Measurements from ENCODE around the gene RDH5. TPM values are rescaled to one million over a fixed set of nuclear protein-coding genes. Genes with fewer than 3 reads are reported as not detected.
A peak's percentile ranks its signal among the peaks of the same experiment; 100 is the strongest.

RDH5 gene
- total RNA-seq, 1 experiment from 2014 or later: 5.1 TPM

GRCh38 chr12:55704824-55705718 is 15.1 kb upstream of the RDH5 start:
- H3K36me3 ChIP-seq (ENCODE audit: low read depth, low read length): no peaks in the 10 kb centered on the region
- intact Hi-C loops (cut with micrococcal nuclease): no loop called here
- ATAC-seq (no peak), DNase-seq (no peak)
- TF ChIP-seq EZH2phosphoT487 (IDR thresholded peaks at IDR 0.05; ENCODE audit: borderline replicate concordance, low read length) (no peak), CTCF (conservative IDR thresholded peaks at IDR 0.05; ENCODE audit: low read depth, low read length) (no peak), EZH2 (IDR thresholded peaks at IDR 0.05; ENCODE audit: low read length, unreplicated experiment) (no peak)
- H3K4me2 ChIP-seq (ENCODE audit: low read length): no peak overlapping the region
- H2AFZ ChIP-seq (ENCODE audit: low read length): no peak overlapping the region
- peaks cover 14% of the 10 kb centered on the region for H3K4me1 ChIP-seq (ENCODE audit: insufficient read depth, low read length)
- H3K4me3 ChIP-seq (ENCODE audit: low read length): no peak overlapping the region
- no peaks in the 10 kb centered on the region for H3F3A ChIP-seq (ENCODE audit: low read length, unreplicated experiment)
- ChIA-PET POLR2A (ENCODE audit: unreplicated experiment) (interaction anchor here (0.6 kb wide), 1 partner anchor 20 kb away, joined by 8 read pairs; no protein-coding TSS in a partner anchor), CTCF (interaction anchor here (0.7 to 1.8 kb wide), 3 partner anchors 22 to 33 kb away, joined by 3 to 5 read pairs (median 5); a partner anchor contains a TSS)
- H4K20me1 ChIP-seq (ENCODE audit: low read length): no peaks in the 10 kb centered on the region
- no peak overlapping the region for H3K27ac ChIP-seq (ENCODE audit: low read length)
- H3K9me3 ChIP-seq (ENCODE audit: low read length): no peaks in the 10 kb centered on the region
- no peak overlapping the region for H3K9ac ChIP-seq (ENCODE audit: low read length)
- no peaks in the 10 kb centered on the region for H3K27me3 ChIP-seq (ENCODE audit: low read length)
- no TSS peak for BruUV-seq (replicated peaks)
- H3K9me2 ChIP-seq (replicated peaks; ENCODE audit: low read length): no peaks in the 10 kb centered on the region
- no peaks in the 10 kb centered on the region for H3K79me2 ChIP-seq (ENCODE audit: low read length)

- no peak overlapping the region for H3K27ac ChIP-seq (ENCODE audit: low read length)
- no peak overlapping the region for H2AFZ ChIP-seq (ENCODE audit: low read length)
- no peaks in the 10 kb centered on the region for H3K79me2 ChIP-seq (ENCODE audit: low read length)
- H4K20me1 ChIP-seq (ENCODE audit: low read length): no peaks in the 10 kb centered on the region
- ATAC-seq (no peak), DNase-seq (no peak)
- no peaks in the 10 kb centered on the region for H3K27me3 ChIP-seq (ENCODE audit: low read length)
- H3K9me2 ChIP-seq (replicated peaks; ENCODE audit: low read length): no peaks in the 10 kb centered on the region
- H3K4me1 ChIP-seq (ENCODE audit: insufficient read depth, low read length): peaks cover 14% of the 10 kb centered on the region
- no peaks in the 10 kb centered on the region for H3F3A ChIP-seq (ENCODE audit: low read length, unreplicated experiment)
- intact Hi-C loops (cut with micrococcal nuclease): no loop called here
- H3K9ac ChIP-seq (ENCODE audit: low read length): no peak overlapping the region
- CTCF ChIA-PET: interaction anchor here (0.5 to 1.8 kb wide), 4 partner anchors 23 to 155 kb away, joined by 3 to 6 read pairs (median 5); a partner anchor contains a TSS
- H3K4me2 ChIP-seq (ENCODE audit: low read length): no peak overlapping the region
- peak; percentile 59 for TF ChIP-seq CTCF (conservative IDR thresholded peaks at IDR 0.05; ENCODE audit: low read depth, low read length)
- no peak for TF ChIP-seq EZH2 (IDR thresholded peaks at IDR 0.05; ENCODE audit: low read length, unreplicated experiment)
- no peak overlapping the region for H3K4me3 ChIP-seq (ENCODE audit: low read length)
- POLR2A ChIA-PET (ENCODE audit: unreplicated experiment): interaction anchor here (0.6 kb wide), 1 partner anchor 19 kb away, joined by 8 read pairs; no protein-coding TSS in a partner anchor
- H3K36me3 ChIP-seq (ENCODE audit: low read depth, low read length): no peaks in the 10 kb centered on the region
- no peaks in the 10 kb centered on the region for H3K9me3 ChIP-seq (ENCODE audit: low read length)
- BruUV-seq (replicated peaks): no TSS peak
Measured at GRCh38 chr12:55705782-55706402, 14.3 kb upstream of the RDH5 start.

All from PC-3 (cell line).